T-cell (primary cell): ENCODE measurements around the gene SIGLEC6. TPM values are rescaled to one million over a fixed set of nuclear protein-coding genes. Genes with fewer than 3 reads are reported as not detected.

ENCODE experiments used
- ATAC-seq, 4 experiments: fragments of 200-7000 bp in 3 of 4; fragments of 150-1000 bp in 1 of 4; cut with Tn5 transposase; replicated peaks in 1 of 4; 1 replicate in 3 of 4; 2 replicates in 1 of 4; pipeline ENCODE4 v1.10.0; 2021; ENCODE audit warnings: moderate library complexity in 3 of 4, mild to moderate bottlenecking in 2 of 4, moderate number of reproducible peaks in 1 of 4
- CTCF ChIA-PET, 2 donors: fragments of 300-600 bp; sonication (Branson Sonifier 250); formaldehyde crosslinking; loops; one replicate each; lab custom pipeline; 2022; ENCODE audit warnings: antibody characterized with exemption in 2 of 2; lab: Charles Lee
- POLR2A ChIA-PET, 2 donors: fragments of 300-600 bp; sonication (Branson Sonifier 250); formaldehyde crosslinking; loops; one replicate each; lab custom pipeline; 2022; ENCODE audit warnings: antibody characterized with exemption in 2 of 2; lab: Charles Lee
- DNase-seq, 35 experiments: peaks; one replicate each; pipeline versions ENCODE4 v3.0.0 to v3.0.0-alpha.2; 2013 to 2023
- H3K27ac ChIP-seq: one replicate; pipeline ENCODE4 v1.5.1; 2013; ENCODE audit warnings: low read length
- H3K27me3 ChIP-seq, 2 experiments: replicated peaks in 1 of 2; 1 replicate in 1 of 2; 2 replicates in 1 of 2; pipeline versions ENCODE4 v1.6.1 to v1.7.0; 2013; ENCODE audit warnings: low read length in 1 of 2, mixed read lengths in 1 of 2; ENCODE audit not compliant: control insufficient read depth in 2 of 2, insufficient read depth in 2 of 2; ENCODE audit errors: extremely low read depth in 1 of 2
- H3K36me3 ChIP-seq, 2 donors: 1 replicate in 1 of 2; 2 replicates in 1 of 2; pipeline versions ENCODE4 v1.6.1 to v1.7.0; 2013; ENCODE audit warnings: low read length in 1 of 2; ENCODE audit not compliant: control insufficient read depth in 2 of 2, insufficient read depth in 1 of 2; ENCODE audit errors: extremely low read depth in 1 of 2
- H3K4me1 ChIP-seq, 2 experiments: 1 replicate in 1 of 2; 2 replicates in 1 of 2; pipeline versions ENCODE4 v1.6.1 to v1.7.0; 2013; ENCODE audit warnings: low read length in 2 of 2, mixed read lengths in 1 of 2; ENCODE audit not compliant: insufficient read depth in 2 of 2, control insufficient read depth in 1 of 2; ENCODE audit errors: extremely low read depth in 1 of 2
- H3K4me3 ChIP-seq, 2 donors: 1 replicate in 1 of 2; 2 replicates in 1 of 2; pipeline versions ENCODE4 v1.5.1 to v1.7.0; 2013; ENCODE audit warnings: mild to moderate bottlenecking in 2 of 2, low read length in 1 of 2, moderate library complexity in 1 of 2; ENCODE audit not compliant: control insufficient read depth in 1 of 2; ENCODE audit errors: extremely low read depth in 1 of 2
- H3K9me3 ChIP-seq: 2 replicates; pipeline ENCODE4 v1.7.0; 2013
- H3K27ac Mint-ChIP-seq, 2 donors: one replicate each; pipeline ENCODE4 v1.8.0; 2020 to 2021; ENCODE audit warnings: mild to moderate bottlenecking in 2 of 2, mixed read lengths in 2 of 2
- H3K27me3 Mint-ChIP-seq, 2 donors: one replicate each; pipeline ENCODE4 v1.8.0; 2021 to 2022; ENCODE audit warnings: mixed read lengths in 2 of 2
- H3K36me3 Mint-ChIP-seq: one replicate; pipeline ENCODE4 v1.8.0; 2021; ENCODE audit warnings: mixed read lengths
- H3K4me1 Mint-ChIP-seq, 3 donors: one replicate each; pipeline ENCODE4 v1.8.0; 2020 to 2022; ENCODE audit warnings: mixed read lengths in 3 of 3, mild to moderate bottlenecking in 1 of 3
- H3K4me3 Mint-ChIP-seq, 3 donors: one replicate each; pipeline ENCODE4 v1.8.0; 2020 to 2022; ENCODE audit warnings: mild to moderate bottlenecking in 3 of 3, mixed read lengths in 3 of 3, moderate library complexity in 3 of 3
- H3K9me3 Mint-ChIP-seq, 3 donors: one replicate each; pipeline ENCODE4 v1.8.0; 2020 to 2022; ENCODE audit warnings: mixed read lengths in 3 of 3
- WGBS: methylation state at CpG from one replicate; pipeline ENCODE4 v1.1.5; 2013; ENCODE audit warnings: missing lambda C conversion rate; ENCODE audit not compliant: insufficient coverage; 5-methylcytosine and 5-hydroxymethylcytosine counted together
- total RNA-seq, 35 experiments: library from RNA in 6 of 35; stranded (reverse) in 6 of 35; fragments of 120-200 nt in 1 of 35; gene quantifications; one replicate each; pipeline versions ENCODE4 v1.2.1 to v1.2.4 and lab custom pipeline; 2013 to 2026

The SIGLEC6 gene
- total RNA-seq, 5 donors from 2014 or later (not counting 1 experiment from before 2014, with no cell fraction given): 0.23 to 0.79 (median 0.64) TPM; not detected in 1

DNA sequence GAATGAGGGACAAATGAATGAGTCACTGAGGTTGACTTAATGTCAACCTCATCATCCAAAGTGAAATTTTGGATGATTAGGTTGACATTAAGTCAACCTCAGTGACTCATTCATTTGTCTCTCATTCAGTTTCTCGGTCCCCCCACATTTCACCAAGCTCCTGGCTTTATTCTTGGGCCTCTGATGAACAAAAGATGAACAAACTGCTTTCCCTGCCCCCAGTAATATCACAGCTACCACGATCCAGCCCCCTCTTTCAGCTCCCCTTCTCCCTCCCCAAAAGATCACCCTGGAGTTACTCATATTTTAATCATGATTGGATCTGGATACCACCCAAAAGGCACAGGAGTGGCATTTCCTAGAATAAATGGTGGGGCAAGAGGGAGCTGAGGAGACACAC is 42.4 kb downstream of the SIGLEC6 start:
- Mint-ChIP-seq H3K27ac (no peak overlapping the region), H3K4me1 (no peaks in the 10 kb centered on the region), H3K9me3 (peaks cover 0 to 11% (median 4%) of the 10 kb centered on the region in 3 donors), H3K27me3 (peaks cover 21 to 23% of the 10 kb centered on the region in 2 donors), H3K4me3 (no peak overlapping the region), H3K36me3 (no peaks in the 10 kb centered on the region)
- H3K4me3 ChIP-seq: no peak overlapping the region
- H3K4me1 ChIP-seq: no peaks in the 10 kb centered on the region
- no peaks in the 10 kb centered on the region for H3K36me3 ChIP-seq
- WGBS: 0% methylated on average over 1 of the region's 2 CpGs
- peaks cover 0 to 27% of the 10 kb centered on the region in 2 experiments for H3K27me3 ChIP-seq
- CTCF ChIA-PET: no interaction called here
- ATAC-seq: no peak
- H3K9me3 ChIP-seq: no peaks in the 10 kb centered on the region
- no peak overlapping the region for H3K27ac ChIP-seq
- POLR2A ChIA-PET: no interaction called here
- DNase-seq: no peak

GRCh38 chr19:51488491-51488890 is 43.0 kb downstream of the SIGLEC6 start:
- WGBS: no CpG with 5 or more reads among the region's 3 CpGs
- Histone ChIP-seq H3K36me3 (no peaks in the 10 kb centered on the region), H3K9me3 (no peaks in the 10 kb centered on the region), H3K4me1 (no peaks in the 10 kb centered on the region), H3K27me3 (peaks cover 0 to 23% of the 10 kb centered on the region in 2 experiments), H3K4me3 (no peak overlapping the region), H3K27ac (no peak overlapping the region)
- no peak for DNase-seq
- peaks cover 23 to 24% of the 10 kb centered on the region in 2 donors for H3K27me3 Mint-ChIP-seq
- peaks cover 0 to 11% (median 0%) of the 10 kb centered on the region in 3 donors for H3K9me3 Mint-ChIP-seq
- no peaks in the 10 kb centered on the region for H3K4me1 Mint-ChIP-seq
- no peak for ATAC-seq
- ChIA-PET POLR2A (no interaction called here), CTCF (no interaction called here)
- H3K4me3 Mint-ChIP-seq: no peak overlapping the region
- H3K27ac Mint-ChIP-seq: no peak overlapping the region
- no peaks in the 10 kb centered on the region for H3K36me3 Mint-ChIP-seq

DNA sequence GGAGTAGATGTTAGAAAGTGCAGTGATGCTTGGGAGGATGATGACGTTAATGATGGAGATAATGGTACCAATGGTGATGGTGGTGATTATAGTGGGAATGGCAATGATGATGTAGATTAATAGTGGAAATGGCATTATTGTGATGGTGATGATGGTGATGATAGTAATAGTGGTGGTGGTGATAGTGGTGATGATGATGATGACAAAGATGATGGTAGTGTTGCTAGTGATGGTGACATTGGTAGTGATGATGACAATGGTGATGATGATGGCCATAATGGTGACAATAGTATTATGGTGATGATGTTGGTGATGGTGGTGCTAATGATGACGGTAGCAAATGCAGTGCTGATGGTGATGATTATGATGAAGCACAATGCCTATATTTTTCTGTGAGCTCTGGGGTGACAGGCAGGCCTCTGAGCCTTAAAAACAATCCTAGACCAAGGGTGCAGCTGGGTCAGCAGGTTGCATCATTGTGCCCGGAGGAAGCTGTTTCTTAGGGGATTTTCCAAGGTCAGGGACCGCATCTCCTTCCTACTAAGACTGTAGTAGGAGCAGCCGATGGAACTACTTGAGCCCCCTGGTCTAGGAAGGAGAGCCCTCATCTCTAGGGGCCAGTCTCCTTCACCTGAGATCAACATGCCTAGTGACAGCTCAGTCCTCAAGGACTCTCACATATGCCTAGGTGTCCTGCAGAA is 45.4 kb downstream of the SIGLEC6 start:
- Mint-ChIP-seq H3K27ac (no peak overlapping the region), H3K36me3 (no peaks in the 10 kb centered on the region), H3K27me3 (peaks cover 18 to 20% of the 10 kb centered on the region in 2 donors), H3K4me3 (no peak overlapping the region), H3K4me1 (no peaks in the 10 kb centered on the region), H3K9me3 (peaks cover 0 to 5% (median 0%) of the 10 kb centered on the region in 3 donors)
- ChIA-PET POLR2A (no interaction called here), CTCF (no interaction called here)
- ATAC-seq: no peak
- Histone ChIP-seq H3K4me1 (no peaks in the 10 kb centered on the region), H3K4me3 (no peak overlapping the region), H3K9me3 (no peaks in the 10 kb centered on the region), H3K27me3 (peaks cover 0 to 26% of the 10 kb centered on the region in 2 experiments), H3K36me3 (no peaks in the 10 kb centered on the region), H3K27ac (no peak overlapping the region)
- 95% methylated on average over 4 of the region's 5 CpGs for WGBS
- no peak for DNase-seq

DNA sequence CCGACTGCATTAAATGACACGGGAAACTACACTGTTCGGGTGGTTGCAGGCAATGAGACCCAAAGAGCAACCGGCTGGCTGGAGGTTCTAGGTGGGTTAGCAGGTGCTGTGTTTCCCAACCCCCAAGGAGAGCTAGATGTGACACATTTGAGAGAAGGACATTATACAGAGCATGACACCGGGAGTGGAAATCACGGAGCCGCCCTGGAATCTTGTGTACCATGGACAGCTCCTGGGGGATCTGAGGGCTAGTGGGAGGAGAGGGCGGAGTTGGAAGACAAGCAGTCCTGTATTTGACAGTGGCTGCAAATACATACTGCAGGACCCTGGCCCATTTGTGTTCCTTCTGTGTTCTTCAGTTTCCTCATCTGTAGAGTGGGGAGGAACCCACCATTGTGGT is 50.9 kb downstream of the SIGLEC6 start:
- Mint-ChIP-seq H3K36me3 (no peaks in the 10 kb centered on the region), H3K4me3 (no peak overlapping the region), H3K4me1 (no peaks in the 10 kb centered on the region), H3K27ac (no peak overlapping the region), H3K27me3 (peaks cover 36 to 51% of the 10 kb centered on the region in 2 donors), H3K9me3 (peaks cover 0 to 3% (median 0%) of the 10 kb centered on the region in 3 donors)
- CTCF ChIA-PET: no interaction called here
- H3K9me3 ChIP-seq: no peaks in the 10 kb centered on the region
- H3K27me3 ChIP-seq: peaks cover 0 to 35% of the 10 kb centered on the region in 2 experiments
- no peak overlapping the region for H3K4me3 ChIP-seq
- DNase-seq: no peak
- ATAC-seq: no peak
- H3K27ac ChIP-seq: no peak overlapping the region
- no peaks in the 10 kb centered on the region for H3K4me1 ChIP-seq
- POLR2A ChIA-PET: no interaction called here
- H3K36me3 ChIP-seq: no peaks in the 10 kb centered on the region
- 45% methylated on average over 8 of the region's 8 CpGs for whole genome bisulfite sequencing

- POLR2A ChIA-PET: no interaction called here
- DNase-seq: no peak
Observed at GRCh38 chr19:51479531-51480331, 51.7 kb downstream of the SIGLEC6 start.

DNA sequence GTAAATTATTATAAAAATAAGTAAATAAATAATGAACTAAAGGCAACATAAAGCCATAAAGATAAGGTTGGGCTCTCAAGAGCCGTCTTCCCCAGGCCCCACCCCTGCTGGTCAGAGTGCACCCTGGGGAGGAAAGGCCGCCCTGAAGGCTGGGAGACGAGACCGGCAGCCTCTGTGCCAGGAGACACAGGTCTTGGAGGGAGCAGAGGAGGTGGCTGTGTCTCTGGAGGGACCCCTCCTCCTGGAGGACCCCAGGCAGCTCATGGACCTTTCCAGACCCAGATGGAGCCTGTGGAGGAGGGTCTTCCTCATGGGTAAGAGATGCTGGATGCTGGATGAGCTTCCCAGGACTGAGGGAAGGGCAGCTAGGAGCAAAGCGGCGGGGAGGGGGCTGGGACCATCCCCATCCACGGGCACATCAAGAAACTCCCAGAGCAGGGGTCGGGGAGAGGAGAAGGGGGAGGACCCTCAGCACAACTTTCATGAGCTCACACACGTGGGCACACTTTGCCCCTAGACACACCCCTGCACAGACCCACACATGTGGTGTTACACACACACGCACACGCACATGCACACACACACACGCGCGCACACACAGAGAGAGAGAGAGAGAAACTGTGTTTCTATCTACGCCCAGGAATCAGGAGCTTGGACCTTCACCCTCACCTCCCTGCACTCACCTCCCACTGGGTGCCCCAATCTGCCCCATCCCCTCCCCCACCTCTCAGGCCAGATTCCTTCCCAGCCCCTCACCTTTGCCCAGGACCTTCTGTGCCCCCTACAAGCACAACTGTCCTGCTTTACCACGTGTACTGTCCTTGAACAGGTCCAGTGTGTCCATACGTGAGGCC is 52.9 kb downstream of the SIGLEC6 start, which contains the start of gene CEACAM18:
CEACAM18 (plus strand) TSS at position 159 of the 854 bp plus-strand sequence.
- no peak within 1 kb of the TSS for H3K4me3 Mint-ChIP-seq
- no peaks in the 10 kb centered on the region for H3K4me1 ChIP-seq
- no peak within 1 kb of the TSS for H3K4me3 ChIP-seq
- no peaks in the 10 kb centered on the region for H3K9me3 ChIP-seq
- H3K4me1 Mint-ChIP-seq: no peaks in the 10 kb centered on the region
- POLR2A ChIA-PET: no interaction called here
- CTCF ChIA-PET: interaction anchor here in 1 of 2 donors (0.6 kb wide), 1 partner anchor 9 kb away, joined by 6 read pairs; no protein-coding TSS in a partner anchor
- no peaks in the 10 kb centered on the region for H3K36me3 ChIP-seq
- no peak within 1 kb of the TSS for H3K27ac Mint-ChIP-seq
- H3K27me3 Mint-ChIP-seq: peaks cover 34 to 50% of the 10 kb centered on the region in 2 donors
- peaks cover 2 to 35% of the 10 kb centered on the region in 2 experiments for H3K27me3 ChIP-seq
- DNase-seq: peak in 1 of 35 experiments; percentile 0
- H3K27ac ChIP-seq: no peak within 1 kb of the TSS
- H3K9me3 Mint-ChIP-seq: peaks cover 0 to 3% (median 0%) of the 10 kb centered on the region in 3 donors
- H3K36me3 Mint-ChIP-seq: no peaks in the 10 kb centered on the region
- WGBS: 49% methylated on average over 6 of the region's 17 CpGs
- ATAC-seq: no peak

More at GRCh38 chr19:51479531-51480331, 51.7 kb downstream of the SIGLEC6 start:
- CTCF ChIA-PET: no interaction called here
- no peak overlapping the region for H3K27ac Mint-ChIP-seq
- H3K9me3 Mint-ChIP-seq: peaks cover 0 to 3% (median 0%) of the 10 kb centered on the region in 3 donors
- no peak for ATAC-seq
- Histone ChIP-seq H3K4me3 (no peak overlapping the region), H3K4me1 (no peaks in the 10 kb centered on the region), H3K27me3 (peaks cover 0 to 32% of the 10 kb centered on the region in 2 experiments), H3K9me3 (no peaks in the 10 kb centered on the region), H3K36me3 (no peaks in the 10 kb centered on the region), H3K27ac (no peak overlapping the region)
- WGBS: 86% methylated on average over 11 of the region's 12 CpGs
- no peaks in the 10 kb centered on the region for H3K36me3 Mint-ChIP-seq
- H3K4me1 Mint-ChIP-seq: no peaks in the 10 kb centered on the region
- H3K4me3 Mint-ChIP-seq: no peak overlapping the region
- peaks cover 35 to 49% of the 10 kb centered on the region in 2 donors for H3K27me3 Mint-ChIP-seq
